ENCODE results near the gene FOXC2. TPM values are rescaled to one million over a fixed set of nuclear protein-coding genes. Genes with fewer than 3 reads are reported as not detected.

FOXC2 gene
- total and polyA plus RNA-seq, 10 of the 15 experiments (the other 5 are each of a cell fraction or from before 2014, with no cell fraction given): not detected

DNA sequence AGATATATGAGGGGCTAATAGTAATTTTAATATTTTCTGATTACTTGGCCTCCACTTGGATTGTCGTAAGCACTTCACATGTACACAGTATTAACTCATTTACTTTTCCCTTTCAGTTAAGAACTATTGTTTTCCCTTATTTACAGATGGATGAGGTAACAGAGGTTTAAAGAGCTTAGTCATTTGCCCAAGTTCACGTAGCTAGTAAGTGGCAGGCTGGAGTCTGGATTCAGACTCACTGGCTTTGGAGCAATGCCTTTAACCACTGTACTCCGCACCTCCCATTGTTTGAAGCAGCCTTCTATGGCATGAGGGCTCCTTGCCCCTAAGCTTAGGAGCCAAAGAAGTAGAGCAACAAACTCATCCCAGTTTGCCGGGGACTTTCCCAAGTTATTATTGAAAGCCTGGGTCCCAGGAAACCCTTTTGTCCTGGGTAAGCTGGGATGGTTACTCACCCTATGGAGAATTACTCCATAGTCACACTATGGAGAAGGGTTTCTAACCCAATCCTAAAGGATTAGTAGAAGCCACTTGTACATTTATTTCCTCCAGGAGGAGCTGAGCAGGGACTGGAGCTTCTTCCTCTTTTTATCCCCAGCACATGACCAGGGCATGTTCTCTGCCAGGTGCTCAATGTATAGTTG is 24.0 kb downstream of the FOXC2 start (continued):
- TF ChIP-seq, protein P1, sequence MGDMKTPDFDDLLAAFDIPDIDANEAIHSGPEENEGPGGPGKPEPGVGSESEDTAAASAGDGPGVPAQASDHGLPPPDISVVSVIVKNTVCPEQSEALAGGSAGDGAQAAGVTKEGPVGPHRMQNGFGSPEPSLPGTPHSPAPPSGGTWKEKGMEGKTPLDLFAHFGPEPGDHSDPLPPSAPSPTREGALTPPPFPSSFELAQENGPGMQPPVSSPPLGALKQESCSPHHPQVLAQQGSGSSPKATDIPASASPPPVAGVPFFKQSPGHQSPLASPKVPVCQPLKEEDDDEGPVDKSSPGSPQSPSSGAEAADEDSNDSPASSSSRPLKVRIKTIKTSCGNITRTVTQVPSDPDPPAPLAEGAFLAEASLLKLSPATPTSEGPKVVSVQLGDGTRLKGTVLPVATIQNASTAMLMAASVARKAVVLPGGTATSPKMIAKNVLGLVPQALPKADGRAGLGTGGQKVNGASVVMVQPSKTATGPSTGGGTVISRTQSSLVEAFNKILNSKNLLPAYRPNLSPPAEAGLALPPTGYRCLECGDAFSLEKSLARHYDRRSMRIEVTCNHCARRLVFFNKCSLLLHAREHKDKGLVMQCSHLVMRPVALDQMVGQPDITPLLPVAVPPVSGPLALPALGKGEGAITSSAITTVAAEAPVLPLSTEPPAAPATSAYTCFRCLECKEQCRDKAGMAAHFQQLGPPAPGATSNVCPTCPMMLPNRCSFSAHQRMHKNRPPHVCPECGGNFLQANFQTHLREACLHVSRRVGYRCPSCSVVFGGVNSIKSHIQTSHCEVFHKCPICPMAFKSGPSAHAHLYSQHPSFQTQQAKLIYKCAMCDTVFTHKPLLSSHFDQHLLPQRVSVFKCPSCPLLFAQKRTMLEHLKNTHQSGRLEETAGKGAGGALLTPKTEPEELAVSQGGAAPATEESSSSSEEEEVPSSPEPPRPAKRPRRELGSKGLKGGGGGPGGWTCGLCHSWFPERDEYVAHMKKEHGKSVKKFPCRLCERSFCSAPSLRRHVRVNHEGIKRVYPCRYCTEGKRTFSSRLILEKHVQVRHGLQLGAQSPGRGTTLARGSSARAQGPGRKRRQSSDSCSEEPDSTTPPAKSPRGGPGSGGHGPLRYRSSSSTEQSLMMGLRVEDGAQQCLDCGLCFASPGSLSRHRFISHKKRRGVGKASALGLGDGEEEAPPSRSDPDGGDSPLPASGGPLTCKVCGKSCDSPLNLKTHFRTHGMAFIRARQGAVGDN (IDR thresholded peaks at IDR 0.05): no peak
- TF ChIP-seq ZNF622 (IDR thresholded peaks at IDR 0.05): no peak

DNA sequence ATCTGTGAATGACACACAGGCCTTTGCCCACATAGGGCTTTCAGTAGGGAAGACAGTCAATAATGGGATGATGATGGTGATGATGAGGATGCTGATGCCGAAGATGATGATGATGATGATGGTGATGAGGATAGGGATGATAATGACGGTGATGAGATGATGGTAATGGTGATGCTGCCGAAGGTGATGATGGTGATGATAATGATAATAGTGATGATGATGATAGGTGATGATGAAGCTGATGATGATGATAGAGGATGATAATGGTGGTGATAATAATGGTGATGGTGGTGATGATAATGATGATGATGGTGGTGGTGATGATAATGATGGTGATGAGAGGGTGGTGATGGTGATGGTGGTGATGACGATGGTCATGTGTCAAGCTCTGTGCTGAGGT is 24.6 kb downstream of the FOXC2 start:
- SMC1A ChIA-PET (ENCODE audit: uncharacterized antibody, unreplicated experiment): interaction anchor here (0.7 to 1.4 kb wide), 2 partner anchors 11 to 33 kb away, joined by 3 read pairs; no protein-coding TSS in a partner anchor
- FAIRE-seq (no peak), ATAC-seq (no peak), DNase-seq (ENCODE audit: low read depth, low spot score) (no peak)
- no peak overlapping the region for H3K9ac ChIP-seq (ENCODE audit: control insufficient read depth, insufficient read depth, low read length)
- no peaks in the 10 kb centered on the region for H3K36me3 ChIP-seq (ENCODE audit: control insufficient read depth in 2 of 2, insufficient read depth in 2 of 2, low read length in 1 of 2)
- no peak overlapping the region for H3K4me2 ChIP-seq (ENCODE audit: control insufficient read depth, insufficient read depth)
- H3K4me3 ChIP-seq: no peak overlapping the region
- H4K20me1 ChIP-seq (ENCODE audit: control insufficient read depth, insufficient read depth): no peaks in the 10 kb centered on the region
- intact Hi-C loops (cut with micrococcal nuclease; ENCODE audit: unreplicated experiment) (no loop called here), in situ Hi-C loops (cut with MboI) (no loop called here)
- no peaks in the 10 kb centered on the region for H3K79me2 ChIP-seq (ENCODE audit: control insufficient read depth, insufficient read depth, low read length)
- no TSS peak for BruUV-seq (replicated peaks)
- no peak overlapping the region for H3K27ac ChIP-seq (ENCODE audit: control insufficient read depth, insufficient read depth)
- CTCF ChIA-PET: no interaction called here
- POLR2A ChIA-PET: no interaction called here
- RAD21 ChIA-PET (ENCODE audit: unreplicated experiment): no interaction called here
- peaks cover 2 to 4% of the 10 kb centered on the region in 2 experiments; a peak in 3 of 4 replicates for H3K27me3 ChIP-seq (replicated peaks in 1 of 2; ENCODE audit: control insufficient read depth in 2 of 2, insufficient read depth in 2 of 2, low read length in 1 of 2)
- no peaks in the 10 kb centered on the region for H3K9me3 ChIP-seq (replicated peaks; ENCODE audit: control insufficient read depth, insufficient read depth, low read length)
- no peak overlapping the region for H2AFZ ChIP-seq (ENCODE audit: control insufficient read depth, low read depth, low read length)
- H3K4me1 ChIP-seq (ENCODE audit: control insufficient read depth, insufficient read depth, low read length): no peaks in the 10 kb centered on the region
- WGBS (ENCODE audit: insufficient coverage, insufficient replicate concordance, low lambda C conversion rate, missing lambda C conversion rate): 11% methylated on average over 4 of the region's 4 CpGs
- TF ChIP-seq CEBPB (IDR thresholded peaks at IDR 0.05; ENCODE audit: borderline replicate concordance in 1 of 2, low read depth in 2 of 2, low read length in 2 of 2) (no peak), HCFC1 (IDR thresholded peaks at IDR 0.05; ENCODE audit: low read length) (no peak), MTA2 (IDR thresholded peaks at IDR 0.05; ENCODE audit: low read depth) (no peak), MXI1 (IDR thresholded peaks at IDR 0.05; ENCODE audit: low read depth, low read length) (no peak), ZNF207 (IDR thresholded peaks at IDR 0.05; ENCODE audit: borderline replicate concordance) (no peak), JUND (IDR thresholded peaks at IDR 0.05; ENCODE audit: low read depth, low read length) (no peak), ZNF274 (IDR thresholded peaks at IDR 0.05; ENCODE audit: insufficient read depth, insufficient read length) (no peak), RAD21 (IDR thresholded peaks at IDR 0.05; ENCODE audit: insufficient read depth, low read depth, low read length) (no peak), SMAD5 (IDR thresholded peaks at IDR 0.05; ENCODE audit: low read depth) (no peak), ZSCAN29 (IDR thresholded peaks at IDR 0.05) (no peak), DPF2 (IDR thresholded peaks at IDR 0.05) (no peak)
- TF ChIP-seq, protein P2, sequence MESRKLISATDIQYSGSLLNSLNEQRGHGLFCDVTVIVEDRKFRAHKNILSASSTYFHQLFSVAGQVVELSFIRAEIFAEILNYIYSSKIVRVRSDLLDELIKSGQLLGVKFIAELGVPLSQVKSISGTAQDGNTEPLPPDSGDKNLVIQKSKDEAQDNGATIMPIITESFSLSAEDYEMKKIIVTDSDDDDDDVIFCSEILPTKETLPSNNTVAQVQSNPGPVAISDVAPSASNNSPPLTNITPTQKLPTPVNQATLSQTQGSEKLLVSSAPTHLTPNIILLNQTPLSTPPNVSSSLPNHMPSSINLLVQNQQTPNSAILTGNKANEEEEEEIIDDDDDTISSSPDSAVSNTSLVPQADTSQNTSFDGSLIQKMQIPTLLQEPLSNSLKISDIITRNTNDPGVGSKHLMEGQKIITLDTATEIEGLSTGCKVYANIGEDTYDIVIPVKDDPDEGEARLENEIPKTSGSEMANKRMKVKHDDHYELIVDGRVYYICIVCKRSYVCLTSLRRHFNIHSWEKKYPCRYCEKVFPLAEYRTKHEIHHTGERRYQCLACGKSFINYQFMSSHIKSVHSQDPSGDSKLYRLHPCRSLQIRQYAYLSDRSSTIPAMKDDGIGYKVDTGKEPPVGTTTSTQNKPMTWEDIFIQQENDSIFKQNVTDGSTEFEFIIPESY (IDR thresholded peaks at IDR 0.05): no peak
